ENCODE measurements around the gene ZNF785. TPM values are rescaled to one million over a fixed set of nuclear protein-coding genes. Genes with fewer than 3 reads are reported as not detected.

The ZNF785 gene
- total and polyA plus RNA-seq, 2 of the 13 experiments (the other 11 are each of a cell fraction or from before 2014, with no cell fraction given): 0.01 TPM; not detected in 1

- TF ChIP-seq TBX2 (CRISPR knock-in tag; IDR thresholded peaks at IDR 0.05; ENCODE audit: borderline replicate concordance): peak; percentile 59; the same call in 1 of the 2 replicates
- no peak for TF ChIP-seq PRPF4 (IDR thresholded peaks at IDR 0.05; ENCODE audit: low read depth, low read length, poor library complexity, severe bottlenecking)
- TF ChIP-seq TCF7 (IDR thresholded peaks at IDR 0.05; ENCODE audit: low read depth): no peak
- TF ChIP-seq ZBTB38 (CRISPR knock-in tag; IDR thresholded peaks at IDR 0.05): peak; percentile 100
- no peak for TF ChIP-seq NR1H2 (CRISPR knock-in tag; IDR thresholded peaks at IDR 0.05; ENCODE audit: borderline replicate concordance, low read depth)
- TF ChIP-seq TAF1 (CRISPR knock-in tag; IDR thresholded peaks at IDR 0.05): no peak; the same call in 1 of the 2 replicates
- TF ChIP-seq HOXA9 (CRISPR knock-in tag; IDR thresholded peaks at IDR 0.05; ENCODE audit: borderline replicate concordance): no peak
- no peak for TF ChIP-seq ZNF589 (CRISPR knock-in tag; conservative IDR thresholded peaks at IDR 0.05)
- peak; percentile 87; the same call in 1 of the 2 replicates for TF ChIP-seq SAFB2 (CRISPR knock-in tag; IDR thresholded peaks at IDR 0.05; ENCODE audit: borderline replicate concordance, low read depth)
- no peak for TF ChIP-seq POGZ (CRISPR knock-in tag; IDR thresholded peaks at IDR 0.05)
- no peak for TF ChIP-seq MLLT10 (CRISPR knock-in tag; IDR thresholded peaks at IDR 0.05)
- TF ChIP-seq HIVEP1 (CRISPR knock-in tag; IDR thresholded peaks at IDR 0.05): no peak; the same call in 1 of the 2 replicates
- TF ChIP-seq ZBTB8A (CRISPR knock-in tag; IDR thresholded peaks at IDR 0.05; ENCODE audit: borderline replicate concordance, low read depth): no peak
- 0 out of 2 replicates have a peak, but pooled peaks have one; percentile 20 for TF ChIP-seq SP4 (CRISPR knock-in tag; IDR thresholded peaks at IDR 0.05)
- no peak for TF ChIP-seq ZNF740 (CRISPR knock-in tag; IDR thresholded peaks at IDR 0.05)
- TF ChIP-seq ZNF232 (CRISPR knock-in tag; IDR thresholded peaks at IDR 0.05; ENCODE audit: borderline replicate concordance): peak; percentile 78; the same call in 1 of the 2 replicates
- TF ChIP-seq ATAD3A (CRISPR knock-in tag; IDR thresholded peaks at IDR 0.05): no peak
- TF ChIP-seq DNMT3B (CRISPR knock-in tag; conservative IDR thresholded peaks at IDR 0.05): peak; percentile 77; the same call in 1 of the 2 replicates
- peak; percentile 46; the same call in 1 of the 2 replicates for TF ChIP-seq ZNF609 (CRISPR knock-in tag; IDR thresholded peaks at IDR 0.05; ENCODE audit: borderline replicate concordance)
- TF ChIP-seq MEIS1 (CRISPR knock-in tag; IDR thresholded peaks at IDR 0.05; ENCODE audit: borderline replicate concordance): no peak
- TF ChIP-seq HCFC1 (IDR thresholded peaks at IDR 0.05; ENCODE audit: low read depth, low read length): no peak; the same call in 1 of the 2 replicates
- no peak for TF ChIP-seq ZNF569 (CRISPR knock-in tag; IDR thresholded peaks at IDR 0.05; ENCODE audit: borderline replicate concordance)
- TF ChIP-seq MLXIP (CRISPR knock-in tag; IDR thresholded peaks at IDR 0.05; ENCODE audit: borderline replicate concordance): no peak
- no peak for TF ChIP-seq CBX1 (IDR thresholded peaks at IDR 0.05; ENCODE audit: low read depth)
These were observed 49.7 kb downstream of the ZNF785 start (continued) for GRCh38 chr16:30535777-30536190.
